NOMO-1 treated with dmso at 0.1 percent for 144 hours (cell line): Measurements from ENCODE around the gene OR51T1.

Source experiments
- DNase-seq: peaks from one replicate; lab custom pipeline; 2025; ENCODE audit not compliant: unreplicated experiment; lab: John Stamatoyannopoulos, UW

The OR51T1 gene

DNA sequence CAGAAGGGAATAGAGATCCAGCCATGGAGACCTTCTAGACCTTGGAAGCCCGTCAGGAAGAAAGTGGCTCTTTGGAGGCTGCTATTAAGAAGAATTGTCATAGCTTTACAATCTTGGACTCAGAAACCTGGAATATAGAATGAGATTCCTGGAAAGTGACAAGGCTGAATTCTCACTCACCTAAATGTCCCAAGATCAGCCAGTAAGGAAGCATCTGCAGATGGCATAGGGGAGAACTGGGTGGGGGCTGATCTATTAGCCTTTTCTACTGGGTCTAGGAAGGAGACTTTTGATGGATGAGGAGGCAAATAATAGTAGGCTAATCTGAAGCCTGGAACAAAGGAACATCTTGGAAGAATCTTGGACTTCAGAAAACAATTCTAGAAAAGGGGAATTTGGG is 42.5 kb downstream of the OR51T1 start, which contains the start of gene OR51G1:
OR51G1 (minus strand) TSS at position 101 of the 400 bp plus-strand sequence; CDS start at position 101, 0 bp downstream.
- no peak for DNase-seq

GRCh38 chr11:4926608-4927007 is 44.9 kb downstream of the OR51T1 start:
- no peak for DNase-seq
